Activated CD4-positive, alpha-beta memory T cell treated with anti-CD3 and anti-CD28 coated beads, Interleukin-2, amount 10 ng/mL, durations not matched to agents 7 days and 5 days (primary cell): Measurements from ENCODE around the gene PDE7B. TPM values are rescaled to one million over a fixed set of nuclear protein-coding genes. Genes with fewer than 3 reads are reported as not detected.

Source experiments
- CTCF ChIA-PET: fragments of 350-600 bp; sonication (Branson Sonifier 250); formaldehyde crosslinking; loops from one replicate; lab custom pipeline; 2021; ENCODE audit warnings: antibody characterized with exemption, inconsistent platforms; lab: Charles Lee
- POLR2A ChIA-PET: fragments of 350-600 bp; sonication (Branson Sonifier 250); formaldehyde crosslinking; loops from one replicate; lab custom pipeline; 2021; ENCODE audit warnings: antibody characterized with exemption; lab: Charles Lee
- DNase-seq: peaks from one replicate; pipeline ENCODE4 v3.0.0-alpha.2; 2020
- H3K27ac Mint-ChIP-seq: one replicate; pipeline ENCODE4 v1.8.0; 2021; ENCODE audit warnings: mild to moderate bottlenecking, mixed read lengths
- H3K27me3 Mint-ChIP-seq: one replicate; pipeline ENCODE4 v1.8.0; 2021; ENCODE audit warnings: mixed read lengths
- H3K36me3 Mint-ChIP-seq: one replicate; pipeline ENCODE4 v1.8.0; 2021; ENCODE audit warnings: low read depth, mixed read lengths
- H3K4me1 Mint-ChIP-seq: one replicate; pipeline ENCODE4 v1.8.0; 2021; ENCODE audit warnings: mixed read lengths
- H3K4me3 Mint-ChIP-seq: one replicate; pipeline ENCODE4 v1.8.0; 2021; ENCODE audit warnings: mild to moderate bottlenecking, mixed read lengths
- H3K9me3 Mint-ChIP-seq: one replicate; pipeline ENCODE4 v1.8.0; 2021; ENCODE audit warnings: mixed read lengths
- total RNA-seq, 2 experiments: library from RNA; stranded (reverse); gene quantifications; one replicate each; pipeline ENCODE4 v1.2.3, GENCODE V29; 2021

Gene PDE7B
- total RNA-seq, 2 experiments from 2014 or later, result 0.68 to 0.95 TPM

- DNase-seq, result no peak
- Mint-ChIP-seq H3K4me1 (no peaks in the 10 kb centered on the region), H3K9me3 (no peaks in the 10 kb centered on the region), H3K4me3 (no peak overlapping the region), H3K36me3 (no peaks in the 10 kb centered on the region), H3K27me3 (peaks cover 15% of the 10 kb centered on the region), H3K27ac (no peak overlapping the region)
- ChIA-PET CTCF (no interaction called here), POLR2A (no interaction called here)
Measured at GRCh38 chr6:136113736-136114173, 262.3 kb downstream of the PDE7B start.

GRCh38 chr6:136114661-136115060 lies 263.2 kb downstream of the PDE7B start:
- H3K9me3 Mint-ChIP-seq, result no peaks in the 10 kb centered on the region
- DNase-seq, result no peak
- H3K27ac Mint-ChIP-seq, result no peak overlapping the region
- POLR2A ChIA-PET, result no interaction called here
- no peaks in the 10 kb centered on the region for H3K4me1 Mint-ChIP-seq
- no peaks in the 10 kb centered on the region for H3K36me3 Mint-ChIP-seq
- no peak overlapping the region for H3K4me3 Mint-ChIP-seq
- CTCF ChIA-PET, result no interaction called here
- H3K27me3 Mint-ChIP-seq, result peaks cover 15% of the 10 kb centered on the region

GRCh38 chr6:136115941-136116340 lies 264.4 kb downstream of the PDE7B start:
- Mint-ChIP-seq H3K36me3 (no peaks in the 10 kb centered on the region), H3K27ac (no peak overlapping the region), H3K9me3 (no peaks in the 10 kb centered on the region), H3K27me3 (peaks cover 18% of the 10 kb centered on the region), H3K4me3 (no peak overlapping the region), H3K4me1 (no peaks in the 10 kb centered on the region)
- CTCF ChIA-PET, result no interaction called here
- POLR2A ChIA-PET, result no interaction called here
- no peak for DNase-seq

GRCh38 chr6:136117081-136117480 lies 265.6 kb downstream of the PDE7B start:
- CTCF ChIA-PET, result no interaction called here
- DNase-seq, result no peak
- Mint-ChIP-seq H3K36me3 (no peaks in the 10 kb centered on the region), H3K4me1 (no peaks in the 10 kb centered on the region), H3K27ac (no peak overlapping the region), H3K27me3 (peaks cover 18% of the 10 kb centered on the region), H3K4me3 (no peak overlapping the region), H3K9me3 (no peaks in the 10 kb centered on the region)
- POLR2A ChIA-PET, result no interaction called here

- ChIA-PET POLR2A (no interaction called here), CTCF (no interaction called here)
- no peaks in the 10 kb centered on the region for H3K36me3 Mint-ChIP-seq
- no peaks in the 10 kb centered on the region for H3K4me1 Mint-ChIP-seq
- DNase-seq, result no peak
- peaks cover 18% of the 10 kb centered on the region for H3K27me3 Mint-ChIP-seq
- H3K4me3 Mint-ChIP-seq, result no peak overlapping the region
- H3K27ac Mint-ChIP-seq, result no peak overlapping the region
- H3K9me3 Mint-ChIP-seq, result no peaks in the 10 kb centered on the region
Measured at GRCh38 chr6:136118787-136119186, 267.3 kb downstream of the PDE7B start.

GRCh38 chr6:136123468-136123867 lies 272.0 kb downstream of the PDE7B start:
- Mint-ChIP-seq H3K4me3 (no peak overlapping the region), H3K9me3 (no peaks in the 10 kb centered on the region), H3K27me3 (peaks cover 4% of the 10 kb centered on the region), H3K27ac (no peak overlapping the region), H3K4me1 (no peaks in the 10 kb centered on the region), H3K36me3 (no peaks in the 10 kb centered on the region)
- no peak for DNase-seq
- CTCF ChIA-PET, result no interaction called here
- POLR2A ChIA-PET, result no interaction called here

GRCh38 chr6:136125585-136125984 lies 274.1 kb downstream of the PDE7B start:
- Mint-ChIP-seq H3K27me3 (peaks cover 7% of the 10 kb centered on the region), H3K4me3 (no peak overlapping the region)
- POLR2A ChIA-PET, result no interaction called here

GRCh38 chr6:136127873-136128272 lies 276.4 kb downstream of the PDE7B start:
- H3K4me1 Mint-ChIP-seq, result no peaks in the 10 kb centered on the region

More at GRCh38 chr6:136125585-136125984, 274.1 kb downstream of the PDE7B start:
- Mint-ChIP-seq H3K27ac (no peak overlapping the region), H3K9me3 (no peaks in the 10 kb centered on the region), H3K4me1 (no peaks in the 10 kb centered on the region), H3K36me3 (no peaks in the 10 kb centered on the region)
- DNase-seq, result no peak
- CTCF ChIA-PET, result no interaction called here

GRCh38 chr6:136129365-136129764 lies 277.9 kb downstream of the PDE7B start:
- no peak overlapping the region for H3K27ac Mint-ChIP-seq
- CTCF ChIA-PET, result interaction anchor here (0.9 kb wide), 1 partner anchor 18 kb away, joined by 3 read pairs; no protein-coding TSS in a partner anchor
- POLR2A ChIA-PET, result no interaction called here
- DNase-seq, result no peak
- H3K9me3 Mint-ChIP-seq, result no peaks in the 10 kb centered on the region
- H3K27me3 Mint-ChIP-seq, result peaks cover 9% of the 10 kb centered on the region
- no peaks in the 10 kb centered on the region for H3K4me1 Mint-ChIP-seq
- H3K36me3 Mint-ChIP-seq, result no peaks in the 10 kb centered on the region
- no peak overlapping the region for H3K4me3 Mint-ChIP-seq

More at GRCh38 chr6:136127873-136128272, 276.4 kb downstream of the PDE7B start:
- Mint-ChIP-seq H3K27me3 (peaks cover 7% of the 10 kb centered on the region), H3K4me3 (no peak overlapping the region), H3K36me3 (no peaks in the 10 kb centered on the region), H3K9me3 (no peaks in the 10 kb centered on the region), H3K27ac (no peak overlapping the region)
- ChIA-PET CTCF (no interaction called here), POLR2A (no interaction called here)
- no peak for DNase-seq

GRCh38 chr6:136134268-136134667 lies 282.8 kb downstream of the PDE7B start:
- Mint-ChIP-seq H3K4me1 (no peaks in the 10 kb centered on the region), H3K27me3 (peaks cover 14% of the 10 kb centered on the region), H3K36me3 (no peaks in the 10 kb centered on the region), H3K27ac (no peak overlapping the region), H3K9me3 (no peaks in the 10 kb centered on the region), H3K4me3 (no peak overlapping the region)
- POLR2A ChIA-PET, result no interaction called here
- no peak for DNase-seq
- CTCF ChIA-PET, result no interaction called here

GRCh38 chr6:136134751-136135150 lies 283.2 kb downstream of the PDE7B start:
- Mint-ChIP-seq H3K9me3 (no peaks in the 10 kb centered on the region), H3K36me3 (no peaks in the 10 kb centered on the region), H3K27me3 (peaks cover 14% of the 10 kb centered on the region), H3K4me3 (no peak overlapping the region), H3K27ac (no peak overlapping the region), H3K4me1 (no peaks in the 10 kb centered on the region)
- no peak for DNase-seq
- ChIA-PET POLR2A (no interaction called here), CTCF (no interaction called here)

GRCh38 chr6:136136274-136136673 lies 284.8 kb downstream of the PDE7B start:
- H3K4me3 Mint-ChIP-seq, result no peak overlapping the region
- H3K36me3 Mint-ChIP-seq, result no peaks in the 10 kb centered on the region
- no peak overlapping the region for H3K27ac Mint-ChIP-seq
- POLR2A ChIA-PET, result no interaction called here
- H3K27me3 Mint-ChIP-seq, result peaks cover 14% of the 10 kb centered on the region
- CTCF ChIA-PET, result no interaction called here
- H3K9me3 Mint-ChIP-seq, result no peaks in the 10 kb centered on the region
- H3K4me1 Mint-ChIP-seq, result no peaks in the 10 kb centered on the region
- DNase-seq, result no peak

- Mint-ChIP-seq H3K4me3 (no peak overlapping the region), H3K9me3 (no peaks in the 10 kb centered on the region), H3K27ac (no peak overlapping the region), H3K36me3 (no peaks in the 10 kb centered on the region), H3K4me1 (no peaks in the 10 kb centered on the region), H3K27me3 (peaks cover 19% of the 10 kb centered on the region)
- CTCF ChIA-PET, result interaction anchor here (1.3 kb wide), 1 partner anchor 89 kb away, joined by 3 read pairs; no protein-coding TSS in a partner anchor
- no peak for DNase-seq
- POLR2A ChIA-PET, result no interaction called here
Measured at GRCh38 chr6:136137008-136137692, 285.6 kb downstream of the PDE7B start.
